Measurements from ENCODE around the gene MTMR3. TPM values are rescaled to one million over a fixed set of nuclear protein-coding genes. Genes with fewer than 3 reads are reported as not detected.
A peak's percentile ranks its signal among the peaks of the same experiment; 100 is the strongest.

The MTMR3 gene
- total and polyA plus RNA-seq, 8 donors = 15.5 to 32.5 (median 20.2) TPM

GRCh38 chr22:30038219-30038618, 155.2 kb downstream of the MTMR3 start:
- 28 to 29% methylated on average over 3 of the region's 3 CpGs for WGBS, 2 donors
- peak; percentile 44 to 65 (median 60) for ATAC-seq
- intact Hi-C loops (cut with DNase I) = no loop called here

DNA sequence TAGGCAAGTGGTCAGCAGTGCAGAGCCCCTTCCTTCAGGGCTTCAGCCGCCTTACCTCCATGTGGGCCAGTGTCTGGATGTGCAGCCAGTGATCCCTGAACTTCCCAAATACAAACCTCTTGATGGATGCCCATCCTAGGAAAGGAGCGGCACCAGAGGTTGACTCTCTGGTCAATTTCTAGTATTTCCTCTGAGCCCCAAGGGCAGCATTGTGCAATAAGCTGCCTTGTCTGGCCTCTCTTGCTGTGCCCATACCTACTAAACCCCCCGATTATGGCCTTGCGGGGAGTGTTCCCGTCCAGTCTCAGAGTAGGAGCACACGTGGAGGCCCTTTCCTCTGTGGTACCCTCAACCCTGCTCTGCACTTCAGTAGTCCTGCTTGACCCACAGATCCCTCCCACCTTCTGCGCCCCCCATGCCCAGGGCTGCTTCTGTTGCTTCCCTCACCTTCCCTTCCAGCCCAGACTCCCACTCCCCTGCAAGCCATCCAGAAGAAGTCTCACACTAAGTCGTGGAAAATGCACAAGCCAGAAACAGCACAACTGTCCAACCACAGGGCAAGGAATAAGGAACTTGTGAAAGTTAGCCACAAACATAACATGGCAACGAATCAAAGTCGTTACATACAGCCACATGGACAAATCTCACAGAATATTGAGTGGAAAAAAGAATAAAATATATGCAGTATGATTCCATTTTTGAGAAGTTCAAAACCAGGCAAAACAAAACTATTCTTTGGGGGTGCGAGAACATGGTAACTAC, 157.7 kb downstream of the MTMR3 start:
- ATAC-seq (no peak), FAIRE-seq (no peak), DNase-seq (no peak)
- TF ChIP-seq, protein P1, sequence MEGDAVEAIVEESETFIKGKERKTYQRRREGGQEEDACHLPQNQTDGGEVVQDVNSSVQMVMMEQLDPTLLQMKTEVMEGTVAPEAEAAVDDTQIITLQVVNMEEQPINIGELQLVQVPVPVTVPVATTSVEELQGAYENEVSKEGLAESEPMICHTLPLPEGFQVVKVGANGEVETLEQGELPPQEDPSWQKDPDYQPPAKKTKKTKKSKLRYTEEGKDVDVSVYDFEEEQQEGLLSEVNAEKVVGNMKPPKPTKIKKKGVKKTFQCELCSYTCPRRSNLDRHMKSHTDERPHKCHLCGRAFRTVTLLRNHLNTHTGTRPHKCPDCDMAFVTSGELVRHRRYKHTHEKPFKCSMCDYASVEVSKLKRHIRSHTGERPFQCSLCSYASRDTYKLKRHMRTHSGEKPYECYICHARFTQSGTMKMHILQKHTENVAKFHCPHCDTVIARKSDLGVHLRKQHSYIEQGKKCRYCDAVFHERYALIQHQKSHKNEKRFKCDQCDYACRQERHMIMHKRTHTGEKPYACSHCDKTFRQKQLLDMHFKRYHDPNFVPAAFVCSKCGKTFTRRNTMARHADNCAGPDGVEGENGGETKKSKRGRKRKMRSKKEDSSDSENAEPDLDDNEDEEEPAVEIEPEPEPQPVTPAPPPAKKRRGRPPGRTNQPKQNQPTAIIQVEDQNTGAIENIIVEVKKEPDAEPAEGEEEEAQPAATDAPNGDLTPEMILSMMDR (IDR thresholded peaks at IDR 0.05) = no peak
- no peaks in the 10 kb centered on the region for H3K27me3 ChIP-seq
- no peaks in the 10 kb centered on the region for H3K36me3 ChIP-seq
- H3K4me1 ChIP-seq = peaks cover 0 to 12% (median 0%) of the 10 kb centered on the region in 3 donors
- intact Hi-C loops (cut with DNase I) = no loop called here
- 79 to 86% methylated on average over 11 of the region's 11 CpGs for WGBS, 2 donors
- H3K4me3 ChIP-seq = no peak overlapping the region
- no peaks in the 10 kb centered on the region for H3K9me3 ChIP-seq
- no peak overlapping the region for H3K27ac ChIP-seq

More at GRCh38 chr22:30038219-30038618, 155.2 kb downstream of the MTMR3 start:
- TF ChIP-seq, protein P1 (IDR thresholded peaks at IDR 0.05) = no peak
- Histone ChIP-seq H3K9me3 (no peaks in the 10 kb centered on the region), H3K36me3 (no peaks in the 10 kb centered on the region), H3K27me3 (no peaks in the 10 kb centered on the region), H3K4me3 (no peak overlapping the region), H3K4me1 (peaks cover 0 to 6% (median 0%) of the 10 kb centered on the region in 3 donors), H3K27ac (peak overlapping the region in 3 of 4 donors; percentile 8 to 22 (median 13))
- FAIRE-seq (no peak), DNase-seq (peak in 3 of 6 donors; percentile 42 to 66 (median 56))

- DNase-seq = no peak
- H3K9me3 ChIP-seq = no peaks in the 10 kb centered on the region
- no peak overlapping the region for H3K4me3 ChIP-seq
- ATAC-seq = no peak
- TF ChIP-seq, protein P1 (IDR thresholded peaks at IDR 0.05) = no peak
- peaks cover 0 to 12% (median 0%) of the 10 kb centered on the region in 3 donors for H3K4me1 ChIP-seq
- no peaks in the 10 kb centered on the region for H3K36me3 ChIP-seq
- no peaks in the 10 kb centered on the region for H3K27me3 ChIP-seq
- H3K27ac ChIP-seq = no peak overlapping the region
- WGBS, 2 donors = 68 to 97% methylated on average over 2 of the region's 2 CpGs
- intact Hi-C loops (cut with DNase I) = no loop called here
- FAIRE-seq = no peak
These were observed 158.5 kb downstream of the MTMR3 start for GRCh38 chr22:30041475-30041874.

GRCh38 chr22:30041881-30042280, 158.9 kb downstream of the MTMR3 start:
- no peak overlapping the region for H3K27ac ChIP-seq
- peaks cover 0 to 12% (median 0%) of the 10 kb centered on the region in 3 donors for H3K4me1 ChIP-seq
- FAIRE-seq = no peak
- 88 to 89% methylated on average over 2 of the region's 2 CpGs for WGBS, 2 donors
- no peak for ATAC-seq
- no peaks in the 10 kb centered on the region for H3K27me3 ChIP-seq
- TF ChIP-seq, protein P1 (IDR thresholded peaks at IDR 0.05) = no peak
- no peak overlapping the region for H3K4me3 ChIP-seq
- no peaks in the 10 kb centered on the region for H3K36me3 ChIP-seq
- no peaks in the 10 kb centered on the region for H3K9me3 ChIP-seq
- DNase-seq = no peak
- intact Hi-C loops (cut with DNase I) = no loop called here

- no peaks in the 10 kb centered on the region for H3K9me3 ChIP-seq
- no peak overlapping the region for H3K27ac ChIP-seq
- ATAC-seq (no peak), DNase-seq (no peak), FAIRE-seq (no peak)
- H3K4me1 ChIP-seq = peaks cover 0 to 12% (median 0%) of the 10 kb centered on the region in 3 donors
- intact Hi-C loops (cut with DNase I) = no loop called here
- no peaks in the 10 kb centered on the region for H3K27me3 ChIP-seq
- H3K36me3 ChIP-seq = no peaks in the 10 kb centered on the region
- H3K4me3 ChIP-seq = no peak overlapping the region
- TF ChIP-seq, protein P1 (IDR thresholded peaks at IDR 0.05) = no peak
- WGBS, 2 donors = 54 to 60% methylated on average over 4 of the region's 4 CpGs
These were observed 160.2 kb downstream of the MTMR3 start for GRCh38 chr22:30043161-30043560.
